C4-2B (cell line): ENCODE results near the gene POLG2.
"Not testable (repeated sequence)": the region's sequence is repeated elsewhere in the genome, so short reads cannot be mapped to it uniquely, and the experiment has no call there.

Experiments used
- ZFX ChIP-seq: fragments of 450-650 bp; IDR thresholded peaks from 2 replicates; pipeline ENCODE4 v1.6.1; 2017
- TF ChIP-seq, protein P1 (sequence below): fragments of 450-650 bp; conservative IDR thresholded peaks from 2 replicates; pipeline ENCODE4 v1.5.1; 2017; ENCODE audit warnings: mild to moderate bottlenecking

DNA sequence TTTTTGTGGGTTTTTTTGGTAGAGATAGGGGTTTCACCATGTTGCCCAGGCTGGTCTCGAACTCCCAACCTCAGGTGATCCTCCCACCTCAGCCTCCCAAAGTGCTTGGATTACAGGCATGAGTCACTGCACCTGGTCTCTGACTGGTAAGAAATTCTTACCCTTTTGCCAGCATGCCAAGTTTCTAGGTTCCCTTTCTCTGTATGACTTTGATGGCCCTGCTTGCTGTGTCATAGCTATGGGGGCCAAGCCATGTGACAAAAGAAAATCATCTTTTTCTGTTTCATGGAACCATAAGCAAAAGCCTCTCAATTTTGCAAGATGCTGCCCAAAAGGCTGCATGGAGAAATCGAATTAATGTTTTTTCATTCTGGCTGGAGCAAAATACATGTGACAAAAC is 66.8 kb downstream of the POLG2 start:
- TF ChIP-seq, protein P1, sequence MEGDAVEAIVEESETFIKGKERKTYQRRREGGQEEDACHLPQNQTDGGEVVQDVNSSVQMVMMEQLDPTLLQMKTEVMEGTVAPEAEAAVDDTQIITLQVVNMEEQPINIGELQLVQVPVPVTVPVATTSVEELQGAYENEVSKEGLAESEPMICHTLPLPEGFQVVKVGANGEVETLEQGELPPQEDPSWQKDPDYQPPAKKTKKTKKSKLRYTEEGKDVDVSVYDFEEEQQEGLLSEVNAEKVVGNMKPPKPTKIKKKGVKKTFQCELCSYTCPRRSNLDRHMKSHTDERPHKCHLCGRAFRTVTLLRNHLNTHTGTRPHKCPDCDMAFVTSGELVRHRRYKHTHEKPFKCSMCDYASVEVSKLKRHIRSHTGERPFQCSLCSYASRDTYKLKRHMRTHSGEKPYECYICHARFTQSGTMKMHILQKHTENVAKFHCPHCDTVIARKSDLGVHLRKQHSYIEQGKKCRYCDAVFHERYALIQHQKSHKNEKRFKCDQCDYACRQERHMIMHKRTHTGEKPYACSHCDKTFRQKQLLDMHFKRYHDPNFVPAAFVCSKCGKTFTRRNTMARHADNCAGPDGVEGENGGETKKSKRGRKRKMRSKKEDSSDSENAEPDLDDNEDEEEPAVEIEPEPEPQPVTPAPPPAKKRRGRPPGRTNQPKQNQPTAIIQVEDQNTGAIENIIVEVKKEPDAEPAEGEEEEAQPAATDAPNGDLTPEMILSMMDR = not testable (repeated sequence)
- not testable (repeated sequence) for TF ChIP-seq ZFX
